ENCODE results near the gene ITIH5. TPM values are rescaled to one million over a fixed set of nuclear protein-coding genes. Genes with fewer than 3 reads are reported as not detected.
A peak's percentile ranks its signal among the peaks of the same experiment; 100 is the strongest.

ITIH5 gene
- total and polyA plus RNA-seq, 7 donors, result 0.60 to 126 (median 48.2) TPM

GRCh38 chr10:7609556-7609955 lies 57.2 kb downstream of the ITIH5 start:
- DNase-seq, result no peak
- 59 to 78% methylated on average over 5 of the region's 5 CpGs for WGBS, 2 donors
- intact Hi-C loops (cut with DNase I), result no loop called here
- Histone ChIP-seq H3K36me3 (peaks cover 0 to 5% (median 0%) of the 10 kb centered on the region in 4 donors), H3K27ac (peak overlapping the region in 3 of 4 donors; percentile 68 to 78 (median 68)), H3K4me1 (peaks cover 0 to 51% (median 42%) of the 10 kb centered on the region in 4 donors), H3K4me3 (no peak overlapping the region), H3K27me3 (no peaks in the 10 kb centered on the region), H3K9me3 (no peaks in the 10 kb centered on the region)
- TF ChIP-seq EP300 (IDR thresholded peaks at IDR 0.05), result no peak
- TF ChIP-seq, protein P1, sequence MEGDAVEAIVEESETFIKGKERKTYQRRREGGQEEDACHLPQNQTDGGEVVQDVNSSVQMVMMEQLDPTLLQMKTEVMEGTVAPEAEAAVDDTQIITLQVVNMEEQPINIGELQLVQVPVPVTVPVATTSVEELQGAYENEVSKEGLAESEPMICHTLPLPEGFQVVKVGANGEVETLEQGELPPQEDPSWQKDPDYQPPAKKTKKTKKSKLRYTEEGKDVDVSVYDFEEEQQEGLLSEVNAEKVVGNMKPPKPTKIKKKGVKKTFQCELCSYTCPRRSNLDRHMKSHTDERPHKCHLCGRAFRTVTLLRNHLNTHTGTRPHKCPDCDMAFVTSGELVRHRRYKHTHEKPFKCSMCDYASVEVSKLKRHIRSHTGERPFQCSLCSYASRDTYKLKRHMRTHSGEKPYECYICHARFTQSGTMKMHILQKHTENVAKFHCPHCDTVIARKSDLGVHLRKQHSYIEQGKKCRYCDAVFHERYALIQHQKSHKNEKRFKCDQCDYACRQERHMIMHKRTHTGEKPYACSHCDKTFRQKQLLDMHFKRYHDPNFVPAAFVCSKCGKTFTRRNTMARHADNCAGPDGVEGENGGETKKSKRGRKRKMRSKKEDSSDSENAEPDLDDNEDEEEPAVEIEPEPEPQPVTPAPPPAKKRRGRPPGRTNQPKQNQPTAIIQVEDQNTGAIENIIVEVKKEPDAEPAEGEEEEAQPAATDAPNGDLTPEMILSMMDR (IDR thresholded peaks at IDR 0.05), result no peak
- TF ChIP-seq POLR2AphosphoS5 (IDR thresholded peaks at IDR 0.05), result no peak
- TF ChIP-seq POLR2A (IDR thresholded peaks at IDR 0.05), result no peak

DNA sequence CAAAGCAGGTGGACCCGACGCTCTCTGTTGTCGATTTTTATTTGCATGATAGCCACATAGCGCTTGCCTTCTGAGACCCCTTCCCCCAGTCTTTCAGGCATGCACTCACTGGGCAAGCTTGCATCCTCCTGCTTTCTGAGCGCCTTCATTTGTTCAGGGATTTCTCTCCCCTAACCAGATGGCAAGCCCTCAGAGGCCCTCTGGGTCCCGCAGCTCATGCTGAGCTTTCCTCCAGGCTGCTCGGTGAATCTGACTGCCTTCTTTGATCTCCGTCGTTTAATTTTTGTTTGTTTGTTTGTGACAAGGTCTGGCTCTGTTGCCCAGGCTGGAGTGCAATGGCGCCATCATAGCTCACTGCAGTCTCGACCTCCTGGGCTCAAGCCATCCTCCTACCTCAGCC lies 58.8 kb downstream of the ITIH5 start:
- TF ChIP-seq POLR2A (IDR thresholded peaks at IDR 0.05), result no peak
- TF ChIP-seq POLR2AphosphoS5 (IDR thresholded peaks at IDR 0.05), result no peak
- no peak for TF ChIP-seq EP300 (IDR thresholded peaks at IDR 0.05)
- TF ChIP-seq, protein P1 (IDR thresholded peaks at IDR 0.05), result no peak
- H3K27ac ChIP-seq, result peak overlapping the region in 2 of 4 donors; percentile 73 to 78
- H3K9me3 ChIP-seq, result no peaks in the 10 kb centered on the region
- intact Hi-C loops (cut with DNase I), result no loop called here
- WGBS, 2 donors, result 86 to 88% methylated on average over 11 of the region's 11 CpGs
- H3K4me3 ChIP-seq, result no peak overlapping the region
- H3K4me1 ChIP-seq, result peaks cover 0 to 51% (median 42%) of the 10 kb centered on the region in 4 donors
- peaks cover 0 to 5% (median 0%) of the 10 kb centered on the region in 4 donors for H3K36me3 ChIP-seq
- DNase-seq, result no peak
- H3K27me3 ChIP-seq, result no peaks in the 10 kb centered on the region

DNA sequence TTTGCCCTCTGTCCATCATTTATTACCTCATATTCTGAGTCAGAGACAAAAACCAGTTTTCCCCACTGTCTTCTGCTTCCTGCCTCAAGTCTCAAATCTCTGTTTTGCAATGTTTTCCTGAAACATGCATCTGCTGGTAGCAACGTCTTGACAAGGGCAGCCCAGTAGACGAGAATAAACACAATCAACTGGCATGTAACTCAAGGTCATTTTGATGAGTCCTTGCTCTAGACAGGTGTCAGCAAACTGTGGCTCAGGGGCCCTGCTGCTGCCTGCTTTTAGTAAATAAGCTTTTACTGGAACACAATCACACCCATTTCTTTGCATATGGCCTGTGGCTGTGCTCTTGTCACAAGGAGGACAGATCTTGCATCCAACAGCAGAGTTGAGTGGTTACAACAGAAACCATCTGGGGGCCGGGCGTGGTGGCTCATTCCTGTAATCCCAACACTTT lies 59.8 kb downstream of the ITIH5 start:
- no peaks in the 10 kb centered on the region for H3K27me3 ChIP-seq
- WGBS, 2 donors, result 43 to 65% methylated on average over 4 of the region's 4 CpGs
- H3K27ac ChIP-seq, result peak overlapping the region; percentile 11 to 78 (median 67)
- peaks cover 0 to 52% (median 43%) of the 10 kb centered on the region in 4 donors for H3K4me1 ChIP-seq
- TF ChIP-seq POLR2AphosphoS5 (IDR thresholded peaks at IDR 0.05) (no peak), POLR2A (IDR thresholded peaks at IDR 0.05) (no peak), EP300 (IDR thresholded peaks at IDR 0.05) (no peak)
- TF ChIP-seq, protein P1 (IDR thresholded peaks at IDR 0.05), result no peak
- DNase-seq, result no peak
- intact Hi-C loops (cut with DNase I), result no loop called here
- no peaks in the 10 kb centered on the region for H3K9me3 ChIP-seq
- no peak overlapping the region for H3K4me3 ChIP-seq
- peaks cover 0 to 5% (median 0%) of the 10 kb centered on the region in 4 donors for H3K36me3 ChIP-seq

- Histone ChIP-seq H3K9me3 (no peaks in the 10 kb centered on the region), H3K27ac (peak overlapping the region; percentile 22 to 78 (median 67)), H3K4me3 (no peak overlapping the region), H3K27me3 (no peaks in the 10 kb centered on the region), H3K36me3 (peaks cover 0 to 5% (median 0%) of the 10 kb centered on the region in 4 donors), H3K4me1 (peaks cover 0 to 57% (median 45%) of the 10 kb centered on the region in 4 donors)
- intact Hi-C loops (cut with DNase I), result no loop called here
- TF ChIP-seq, protein P1 (IDR thresholded peaks at IDR 0.05), result peak in 3 of 4 experiments; percentile 20 to 26 (median 23)
- TF ChIP-seq POLR2A (IDR thresholded peaks at IDR 0.05) (no peak), POLR2AphosphoS5 (IDR thresholded peaks at IDR 0.05) (peak in 3 of 4 donors; percentile 21 to 33 (median 24)), EP300 (IDR thresholded peaks at IDR 0.05) (no peak)
- WGBS, 2 donors, result 65 to 74% methylated on average over 11 of the region's 11 CpGs
- no peak for DNase-seq
Measured at GRCh38 chr10:7605565-7606295, 61.0 kb downstream of the ITIH5 start.
